Panc1 (cell line): ENCODE data around the gene SETMAR. TPM values are rescaled to one million over a fixed set of nuclear protein-coding genes. Genes with fewer than 3 reads are reported as not detected.

Experiments
- ATAC-seq: fragments of 200-7000 bp; cut with Tn5 transposase; 2 replicates; pipeline ENCODE4 v1.9.1; 2020; ENCODE audit warnings: mild to moderate bottlenecking, moderate library complexity
- BruUV-seq: library from RNA; stranded (reverse); fragments of 400-500 nt; replicated peaks from 2 replicates; lab custom pipeline; 2021; lab: Mats Ljungman, UMichigan
- CTCF ChIA-PET: fragments of 300-600 bp; sonication (Branson Sonifier 250); formaldehyde crosslinking; loops from one replicate; lab custom pipeline; 2022; ENCODE audit warnings: antibody characterized with exemption; lab: Charles Lee
- POLR2A ChIA-PET: fragments of 300-600 bp; sonication (Branson Sonifier 250); formaldehyde crosslinking; loops from one replicate; lab custom pipeline; 2022; ENCODE audit warnings: antibody characterized with exemption; lab: Charles Lee
- DNase-seq: peaks from one replicate; pipeline ENCODE4 v3.0.0-alpha.2; 2010; ENCODE audit warnings: low read depth, low spot score
- H3K27ac ChIP-seq: 2 replicates; pipeline ENCODE4 v1.5.1; 2011; ENCODE audit warnings: mild to moderate bottlenecking, low read length, inconsistent platforms
- H3K27me3 ChIP-seq: fragments of 200-500 bp; sonication (Bioruptor generic); 2 replicates; pipeline ENCODE4 v1.6.0; 2014; ENCODE audit warnings: low read length, inconsistent platforms; ENCODE audit not compliant: control insufficient read depth, insufficient read depth
- H3K36me3 ChIP-seq: fragments of 200-500 bp; sonication (Bioruptor generic); 2 replicates; pipeline ENCODE4 v1.5.1; 2014; ENCODE audit warnings: inconsistent platforms, mild to moderate bottlenecking, low read length, moderate library complexity; ENCODE audit not compliant: control insufficient read depth, insufficient read depth
- H3K4me1 ChIP-seq: 2 replicates; pipeline ENCODE4 v1.5.1; 2011; ENCODE audit warnings: inconsistent platforms, mild to moderate bottlenecking, low read length, moderate library complexity; ENCODE audit not compliant: control insufficient read depth, insufficient read depth
- H3K4me3 ChIP-seq, 2 experiments: 2 replicates each; pipeline ENCODE4 v1.5.1; 2011 to 2012; ENCODE audit warnings: low read depth in 2 of 2, low read length in 2 of 2, mild to moderate bottlenecking in 2 of 2, inconsistent platforms in 1 of 2, moderate library complexity in 1 of 2
- H3K9me3 ChIP-seq: fragments of 200-500 bp; sonication (Bioruptor generic); 2 replicates; pipeline ENCODE4 v1.5.1; 2014; ENCODE audit warnings: low read depth, mild to moderate bottlenecking, inconsistent platforms, low read length, moderate library complexity; ENCODE audit not compliant: control insufficient read depth, insufficient read depth
- CTCF ChIP-seq: fragments of 450-650 bp; IDR thresholded peaks from 2 replicates; pipeline ENCODE4 v1.5.1; 2017; ENCODE audit warnings: mild to moderate bottlenecking
- POLR2AphosphoS5 ChIP-seq: IDR thresholded peaks from 2 replicates; pipeline ENCODE4 v1.6.1; 2012; ENCODE audit warnings: mild to moderate bottlenecking, low read depth, low read length, moderate library complexity
- REST ChIP-seq, 2 experiments: IDR thresholded peaks; 2 replicates each; pipeline ENCODE4 v1.6.1; 2011 to 2012; ENCODE audit warnings: low read depth in 2 of 2, control low read depth in 1 of 2, low read length in 1 of 2, mild to moderate bottlenecking in 1 of 2, moderate library complexity in 1 of 2; ENCODE audit not compliant: insufficient read depth in 1 of 2
- SIN3A ChIP-seq: IDR thresholded peaks from 2 replicates; pipeline ENCODE4 v1.6.1; 2012; ENCODE audit warnings: low read depth, mild to moderate bottlenecking, low read length, moderate library complexity, borderline replicate concordance; ENCODE audit not compliant: insufficient read depth
- TCF7L2 ChIP-seq: IDR thresholded peaks from 2 replicates; pipeline ENCODE4 v1.6.1; 2011; ENCODE audit warnings: mild to moderate bottlenecking, low read depth, low read length, inconsistent platforms
- in situ Hi-C: cut with HindIII; loops from 2 replicates; pipeline ENCODE4 v1.10.0; 2016; ENCODE audit warnings: low sequenced_read_pairs, low pct_unique_long_range_greater_than_20kb
- intact Hi-C: fragments of 100-400 bp; cut with micrococcal nuclease; formaldehyde crosslinking; loops from one replicate; pipeline ENCODE4 v1.10.0; 2022; ENCODE audit not compliant: unreplicated experiment
- total RNA-seq: library from RNA; stranded (reverse); gene quantifications from one replicate; pipeline ENCODE4 v1.2.1, GENCODE V29; 2021; ENCODE audit not compliant: unreplicated experiment

The SETMAR gene
- total RNA-seq, 1 experiment from 2014 or later = 9.6 TPM

- no peaks in the 10 kb centered on the region for H3K4me1 ChIP-seq
- no peak overlapping the region for H3K4me3 ChIP-seq
- H3K27ac ChIP-seq = no peak overlapping the region
- no peaks in the 10 kb centered on the region for H3K9me3 ChIP-seq
- ChIA-PET CTCF (no interaction called here), POLR2A (no interaction called here)
- no peaks in the 10 kb centered on the region for H3K36me3 ChIP-seq
- no peaks in the 10 kb centered on the region for H3K27me3 ChIP-seq
- intact Hi-C loops = no loop called here
- BruUV-seq = no TSS peak
- ATAC-seq = no peak
- in situ Hi-C loops = no loop called here
- no peak for TF ChIP-seq REST (IDR thresholded peaks at IDR 0.05; ENCODE audit: insufficient read depth in 1 of 2, low read depth in 2 of 2, low read length in 1 of 2)
- TF ChIP-seq TCF7L2 = no peak
- TF ChIP-seq POLR2AphosphoS5 = no peak
- no peak for TF ChIP-seq CTCF
- no peak for TF ChIP-seq SIN3A
- DNase-seq = no peak
Measured at GRCh38 chr3:4356546-4357410, 53.6 kb downstream of the SETMAR start.

GRCh38 chr3:4358273-4358672 is 55.1 kb downstream of the SETMAR start:
- Histone ChIP-seq H3K36me3 (no peaks in the 10 kb centered on the region), H3K27me3 (no peaks in the 10 kb centered on the region), H3K9me3 (no peaks in the 10 kb centered on the region), H3K4me1 (no peaks in the 10 kb centered on the region), H3K27ac (no peak overlapping the region), H3K4me3 (no peak overlapping the region)
- in situ Hi-C loops (no loop called here), intact Hi-C loops (no loop called here)
- no TSS peak for BruUV-seq
- ChIA-PET CTCF (no interaction called here), POLR2A (no interaction called here)
- no peak for ATAC-seq
- TF ChIP-seq SIN3A = no peak
- TF ChIP-seq REST (IDR thresholded peaks at IDR 0.05; ENCODE audit: insufficient read depth in 1 of 2, low read depth in 2 of 2, low read length in 1 of 2) = no peak
- no peak for TF ChIP-seq TCF7L2
- no peak for TF ChIP-seq POLR2AphosphoS5
- no peak for TF ChIP-seq CTCF
- no peak for DNase-seq
